ENCODE data around the gene RC3H1. TPM values are rescaled to one million over a fixed set of nuclear protein-coding genes. Genes with fewer than 3 reads are reported as not detected.

RC3H1 gene
- polyA plus RNA-seq, 1 of the 3 experiments (the other 2 are of a cell fraction), result 2.9 TPM

GRCh38 chr1:173888749-173889148, 133.4 kb downstream of the RC3H1 start:
- Histone ChIP-seq H3K27me3 (ENCODE audit: insufficient read depth) (no peaks in the 10 kb centered on the region), H3K27ac (ENCODE audit: low read depth in 2 of 2, low read length in 1 of 2) (no peak overlapping the region), H3K36me3 (replicated peaks in 1 of 2; ENCODE audit: control insufficient read depth in 1 of 2, insufficient read depth in 2 of 2, low read length in 1 of 2) (peaks cover 33 to 61% of the 10 kb centered on the region in 2 experiments), H4K20me1 (ENCODE audit: insufficient read depth) (no peaks in the 10 kb centered on the region), H2AFZ (ENCODE audit: low read depth) (no peak overlapping the region), H3K9me2 (no peaks in the 10 kb centered on the region), H3F3A (replicated peaks; ENCODE audit: insufficient read depth) (no peaks in the 10 kb centered on the region), H3K9me3 (no peaks in the 10 kb centered on the region), H3K79me2 (ENCODE audit: insufficient read depth) (no peaks in the 10 kb centered on the region; the same call in 1 of the 2 replicates), H3K4me3 (ENCODE audit: low read depth in 2 of 2, low read length in 1 of 2) (no peak overlapping the region), H3K4me2 (no peak overlapping the region), H3K9ac (no peak overlapping the region), H3K4me1 (ENCODE audit: control insufficient read depth in 1 of 2, insufficient read depth in 2 of 2, low read depth in 1 of 2, low read length in 1 of 2) (no peaks in the 10 kb centered on the region)
- ChIA-PET CTCF (interaction anchor here (1.1 kb wide), 1 partner anchor 45 kb away, joined by 3 read pairs; no protein-coding TSS in a partner anchor), POLR2A (no interaction called here)
- TF ChIP-seq POLR2AphosphoS5 (IDR thresholded peaks at IDR 0.05; ENCODE audit: low read depth, low read length), result no peak
- TF ChIP-seq MAX (IDR thresholded peaks at IDR 0.05; ENCODE audit: low read depth), result no peak
- no peak for DNase-seq

- ChIA-PET CTCF (no interaction called here), POLR2A (interaction anchor here (1.5 kb wide), 1 partner anchor 19 kb away, joined by 5 read pairs; the partner anchor contains the start of gene ZBTB37)
- no peaks in the 10 kb centered on the region for H3K4me1 ChIP-seq (ENCODE audit: control insufficient read depth in 1 of 2, insufficient read depth in 2 of 2, low read depth in 1 of 2, low read length in 1 of 2)
- no peaks in the 10 kb centered on the region for H3F3A ChIP-seq (replicated peaks; ENCODE audit: insufficient read depth)
- H3K9me3 ChIP-seq, result no peaks in the 10 kb centered on the region
- no peak overlapping the region for H3K27ac ChIP-seq (ENCODE audit: low read depth in 2 of 2, low read length in 1 of 2)
- H3K9ac ChIP-seq, result no peak overlapping the region
- H2AFZ ChIP-seq (ENCODE audit: low read depth), result no peak overlapping the region
- no peak overlapping the region for H3K4me2 ChIP-seq
- H4K20me1 ChIP-seq (ENCODE audit: insufficient read depth), result no peaks in the 10 kb centered on the region
- TF ChIP-seq POLR2AphosphoS5 (IDR thresholded peaks at IDR 0.05; ENCODE audit: low read depth, low read length), result no peak
- no peak for TF ChIP-seq TAF1 (IDR thresholded peaks at IDR 0.05; ENCODE audit: borderline replicate concordance, low read depth, low read length)
- no peak for TF ChIP-seq JUND (IDR thresholded peaks at IDR 0.05)
- no peak for TF ChIP-seq CTCF (IDR thresholded peaks at IDR 0.05)
- TF ChIP-seq YY1 (IDR thresholded peaks at IDR 0.05; ENCODE audit: low read depth), result no peak
- no peak for TF ChIP-seq MAX (IDR thresholded peaks at IDR 0.05; ENCODE audit: low read depth)
- TF ChIP-seq SMC3 (IDR thresholded peaks at IDR 0.05; ENCODE audit: low read depth, low read length), result no peak
- no peak for TF ChIP-seq RCOR1 (IDR thresholded peaks at IDR 0.05; ENCODE audit: low read length)
- no peak for TF ChIP-seq EZH2phosphoT487 (IDR thresholded peaks at IDR 0.05; ENCODE audit: borderline replicate concordance, low read depth)
- TF ChIP-seq MXI1 (IDR thresholded peaks at IDR 0.05; ENCODE audit: low read depth, low read length), result no peak
- no peak for TF ChIP-seq TCF12 (IDR thresholded peaks at IDR 0.05)
- no peak for TF ChIP-seq GABPA (IDR thresholded peaks at IDR 0.05; ENCODE audit: low read depth)
- TF ChIP-seq EP300 (IDR thresholded peaks at IDR 0.05; ENCODE audit: borderline replicate concordance in 1 of 2, low read depth in 1 of 2, low read length in 1 of 2), result no peak
- TF ChIP-seq CHD2 (IDR thresholded peaks at IDR 0.05; ENCODE audit: low read length, partially characterized antibody), result no peak
- no peak for TF ChIP-seq RXRA (IDR thresholded peaks at IDR 0.05; ENCODE audit: borderline replicate concordance, low read depth)
- TF ChIP-seq FOSL2 (IDR thresholded peaks at IDR 0.05; ENCODE audit: borderline replicate concordance, low read depth), result no peak
- no peak for TF ChIP-seq MEF2A (IDR thresholded peaks at IDR 0.05; ENCODE audit: borderline replicate concordance, low read depth)
- TF ChIP-seq RAD21 (IDR thresholded peaks at IDR 0.05; ENCODE audit: low read length), result no peak
- TF ChIP-seq IRF3 (IDR thresholded peaks at IDR 0.05; ENCODE audit: low read depth, low read length), result no peak
- no peaks in the 10 kb centered on the region for H3K9me2 ChIP-seq
- 87% methylated on average over 2 of the region's 2 CpGs for WGBS (ENCODE audit: low lambda C conversion rate)
- DNase-seq, result no peak
- H3K36me3 ChIP-seq (replicated peaks in 1 of 2; ENCODE audit: control insufficient read depth in 1 of 2, insufficient read depth in 2 of 2, low read length in 1 of 2), result peaks cover 38 to 56% of the 10 kb centered on the region in 2 experiments
- peaks cover 3% of the 10 kb centered on the region; the same call in 1 of the 2 replicates for H3K79me2 ChIP-seq (ENCODE audit: insufficient read depth)
- H3K4me3 ChIP-seq (ENCODE audit: low read depth in 2 of 2, low read length in 1 of 2), result no peak overlapping the region
- no peaks in the 10 kb centered on the region for H3K27me3 ChIP-seq (ENCODE audit: insufficient read depth)
Observed at GRCh38 chr1:173887627-173888026, 134.5 kb downstream of the RC3H1 start.
